ENCODE results near the gene DLGAP5.

GRCh38 chr14:55124774-55125386, 66.5 kb downstream of the DLGAP5 start:
- TF ChIP-seq POLR2A (IDR thresholded peaks at IDR 0.05) (no peak), EP300 (IDR thresholded peaks at IDR 0.05) (no peak), CTCF (IDR thresholded peaks at IDR 0.05) (no peak)
